SH-SY5Y (cell line): ENCODE measurements around the gene CNTNAP1.

Source experiments
- GATA2 ChIP-seq: IDR thresholded peaks from 2 replicates; pipeline ENCODE4 v1.6.1; 2011; ENCODE audit warnings: mild to moderate bottlenecking, low read depth, low read length
- GATA3 ChIP-seq: IDR thresholded peaks from 2 replicates; pipeline ENCODE4 v1.6.1; 2011; ENCODE audit warnings: low read depth, mild to moderate bottlenecking, low read length, moderate library complexity

Gene CNTNAP1

DNA sequence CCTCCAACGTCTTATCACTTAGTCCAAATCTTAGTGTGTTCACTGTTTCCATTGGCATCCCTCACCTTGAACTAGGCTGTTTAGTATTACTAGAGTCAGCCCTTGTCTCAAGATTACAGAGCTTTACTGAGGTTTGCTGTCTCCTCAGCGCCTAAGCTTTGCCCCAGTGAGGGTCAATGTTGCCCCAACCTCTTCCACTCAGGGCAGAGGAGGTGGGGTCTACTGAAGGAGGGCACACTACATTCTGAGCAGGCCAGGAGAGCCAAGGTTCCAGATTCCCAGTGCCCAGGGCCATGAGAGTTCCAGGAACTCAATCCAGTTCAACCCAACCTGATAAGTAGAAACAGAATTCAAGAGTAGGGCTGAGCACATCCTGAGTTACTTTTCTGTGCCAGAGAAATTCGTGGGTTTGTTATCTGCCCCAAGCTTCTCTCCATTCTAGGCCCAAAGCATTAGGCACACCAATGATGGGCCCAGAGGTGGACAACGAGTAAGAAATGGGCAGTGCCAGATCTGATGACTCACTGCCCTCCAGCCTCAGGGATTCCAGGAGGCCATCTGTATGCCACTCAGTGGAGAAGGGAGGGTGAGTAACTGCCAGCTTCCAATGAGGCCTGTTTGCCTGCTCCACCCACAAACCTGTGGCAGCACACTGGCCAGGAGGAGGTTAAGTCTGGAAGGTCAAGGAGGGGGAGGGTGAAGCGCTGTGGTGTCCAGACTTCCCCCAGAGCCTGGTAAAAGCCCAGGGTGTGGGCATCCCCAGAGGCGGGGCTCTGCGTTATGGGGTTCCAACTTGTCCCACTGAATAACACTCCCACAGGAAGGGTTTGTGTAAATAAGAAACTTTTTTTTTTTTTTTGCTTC lies 15.0 kb upstream of the CNTNAP1 start:
- TF ChIP-seq GATA2, result no peak
- no peak for TF ChIP-seq GATA3

- TF ChIP-seq GATA3 (no peak), GATA2 (no peak)
Measured at GRCh38 chr17:42669705-42669976, 12.7 kb upstream of the CNTNAP1 start.

GRCh38 chr17:42669977-42670788 lies 12.1 kb upstream of the CNTNAP1 start:
- no peak for TF ChIP-seq GATA3
- no peak for TF ChIP-seq GATA2

- TF ChIP-seq GATA3, result no peak
- no peak for TF ChIP-seq GATA2
Measured at GRCh38 chr17:42670789-42671657, 11.3 kb upstream of the CNTNAP1 start.

DNA sequence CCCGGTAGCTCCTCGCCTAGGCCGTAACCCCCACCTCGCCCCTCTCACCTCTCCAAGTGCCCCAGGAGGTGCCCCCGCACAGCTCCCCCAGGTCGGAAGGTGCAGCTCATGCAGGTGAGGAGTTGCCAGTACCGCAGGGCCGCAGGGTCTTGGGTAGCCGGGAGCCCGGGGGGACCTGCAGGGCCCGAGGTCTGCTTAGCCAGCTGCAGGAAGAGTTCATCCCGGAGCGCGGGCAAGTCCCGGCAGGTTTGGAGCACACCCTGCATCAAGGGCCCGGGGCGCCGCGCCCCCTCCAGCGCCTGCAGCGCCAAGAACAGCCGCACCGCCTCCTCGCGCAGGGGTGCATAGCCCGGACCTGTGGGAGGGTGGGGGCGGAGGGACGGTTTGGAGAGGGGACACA lies 10.3 kb upstream of the CNTNAP1 start:
- TF ChIP-seq GATA2, result no peak
- TF ChIP-seq GATA3, result no peak

GRCh38 chr17:42673266-42673884 lies 9.0 kb upstream of the CNTNAP1 start:
- TF ChIP-seq GATA2 (no peak), GATA3 (no peak)

DNA sequence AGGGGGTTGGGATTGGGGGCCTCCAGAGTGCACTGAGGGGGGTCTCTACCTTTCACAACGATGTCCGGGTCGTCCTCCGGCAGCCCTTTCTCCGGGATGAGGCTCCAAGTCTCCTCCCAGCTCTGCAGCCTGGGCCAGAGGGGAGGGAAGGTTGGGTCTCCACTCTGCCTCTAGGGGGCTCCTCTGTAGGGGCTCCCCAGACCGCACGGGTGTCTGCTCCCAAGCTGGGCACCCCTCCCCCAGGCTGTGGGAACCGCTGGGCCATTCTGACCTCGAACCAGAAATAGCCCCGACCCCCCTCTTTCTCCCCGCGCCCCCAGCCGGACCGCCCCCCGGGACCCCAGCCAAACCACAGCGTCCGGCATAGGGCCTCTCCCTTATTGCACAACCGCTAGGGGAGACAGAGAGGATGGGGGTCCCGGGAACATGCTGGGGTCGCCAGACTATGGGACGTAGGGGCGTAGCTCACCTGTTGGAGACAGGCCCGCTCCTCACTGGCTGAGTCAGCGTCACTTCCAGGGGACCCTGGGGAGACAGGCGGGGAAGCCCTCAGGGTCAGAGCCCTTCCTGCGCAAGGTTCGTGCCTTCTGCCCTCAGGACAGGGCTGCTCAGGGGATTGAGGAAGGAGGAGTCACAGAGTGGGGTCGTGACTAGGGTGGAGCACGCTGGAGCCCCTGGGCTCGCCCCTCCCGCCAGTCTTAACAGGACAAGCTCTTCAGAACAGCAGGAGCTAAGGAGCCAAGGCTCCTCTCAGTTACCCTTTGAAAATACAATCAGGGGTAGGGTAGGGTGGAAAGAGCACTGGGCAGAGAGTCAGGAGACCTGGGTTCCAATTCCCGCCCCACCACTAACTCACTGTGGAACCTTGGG lies 8.2 kb upstream of the CNTNAP1 start:
- TF ChIP-seq GATA3 (no peak), GATA2 (no peak)

DNA sequence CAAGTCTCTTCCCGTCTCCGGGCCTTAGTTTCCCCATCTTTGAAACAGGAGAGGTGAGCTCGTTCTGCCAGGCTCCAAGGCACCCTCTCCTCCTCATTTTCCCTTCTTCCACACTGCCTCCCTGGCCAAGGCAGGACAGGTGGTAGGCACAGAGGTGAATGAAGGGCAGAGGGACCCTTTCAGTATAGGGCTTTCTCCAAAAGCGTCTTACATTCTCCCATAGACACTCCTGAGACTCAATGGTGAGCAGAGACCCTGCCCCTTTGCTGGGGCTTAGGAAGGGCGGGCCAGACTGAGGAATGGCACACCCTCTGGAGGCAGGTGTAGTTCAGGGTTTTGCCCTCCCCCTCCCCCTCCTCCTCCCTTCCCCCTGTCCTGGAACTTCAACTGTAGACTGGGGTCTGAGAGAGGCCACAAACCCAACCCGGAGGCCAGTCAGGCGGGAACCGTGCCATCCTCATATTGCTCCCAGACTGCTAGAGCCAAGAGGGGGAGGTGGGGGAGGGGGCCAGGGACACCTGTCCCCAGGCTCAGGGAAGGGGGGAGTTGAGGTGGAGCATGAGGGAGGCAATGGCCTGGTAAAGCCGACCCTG lies 7.5 kb upstream of the CNTNAP1 start:
- no peak for TF ChIP-seq GATA3
- TF ChIP-seq GATA2, result no peak

DNA sequence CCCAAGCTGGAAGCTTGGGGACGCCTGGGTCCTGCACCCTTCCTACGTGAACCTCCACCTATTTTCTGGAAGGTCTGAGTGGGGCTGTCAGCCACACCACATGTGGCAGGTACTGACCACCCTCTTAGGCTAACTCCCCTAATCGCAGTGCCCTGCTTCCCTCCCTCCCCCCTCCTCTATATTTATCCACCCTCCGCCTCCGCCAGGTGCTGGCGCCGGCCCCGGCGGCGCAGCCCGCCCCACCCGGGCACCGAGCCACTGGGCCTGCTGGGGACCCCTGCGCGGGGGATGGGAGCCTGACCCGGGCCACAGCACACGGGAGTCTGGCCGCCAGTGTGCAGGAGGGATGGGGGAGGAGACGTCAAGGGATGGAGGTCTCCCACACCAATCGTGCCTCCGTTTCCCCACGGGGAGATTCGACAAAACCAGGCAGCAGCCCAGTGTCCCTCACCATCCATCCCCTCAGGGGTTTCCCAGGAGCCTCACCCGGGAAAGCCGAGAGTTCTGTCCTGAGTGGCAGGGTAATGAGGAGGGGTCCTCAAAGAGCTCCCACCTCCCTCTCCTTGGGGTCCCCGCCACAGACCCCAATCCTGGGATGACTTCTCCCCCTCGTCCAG lies 6.9 kb upstream of the CNTNAP1 start:
- TF ChIP-seq GATA2, result no peak
- TF ChIP-seq GATA3, result no peak

DNA sequence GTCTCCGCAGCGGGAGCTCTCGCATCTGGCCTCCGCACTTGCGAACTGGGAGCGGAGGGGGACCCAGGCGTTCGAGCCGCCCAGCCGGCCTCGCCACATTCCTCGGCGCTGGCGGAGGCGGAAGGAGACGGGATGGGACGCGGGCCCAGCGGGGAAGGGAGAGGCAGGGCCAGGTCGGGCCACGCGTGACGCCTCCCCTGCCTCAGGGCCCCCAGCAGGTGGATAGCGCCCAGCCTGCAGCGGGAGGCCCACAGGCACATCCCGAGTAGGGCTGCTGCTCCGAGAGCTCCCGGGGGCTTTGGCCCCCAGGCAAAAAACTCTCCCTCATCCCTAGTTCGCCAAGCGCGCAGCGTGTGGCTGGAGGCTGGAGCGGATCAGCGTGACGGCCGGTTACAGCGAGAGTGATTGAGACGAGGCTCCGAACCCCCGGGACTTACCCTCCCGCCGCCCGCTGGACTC lies 6.3 kb upstream of the CNTNAP1 start:
- TF ChIP-seq GATA2 (no peak), GATA3 (no peak)

DNA sequence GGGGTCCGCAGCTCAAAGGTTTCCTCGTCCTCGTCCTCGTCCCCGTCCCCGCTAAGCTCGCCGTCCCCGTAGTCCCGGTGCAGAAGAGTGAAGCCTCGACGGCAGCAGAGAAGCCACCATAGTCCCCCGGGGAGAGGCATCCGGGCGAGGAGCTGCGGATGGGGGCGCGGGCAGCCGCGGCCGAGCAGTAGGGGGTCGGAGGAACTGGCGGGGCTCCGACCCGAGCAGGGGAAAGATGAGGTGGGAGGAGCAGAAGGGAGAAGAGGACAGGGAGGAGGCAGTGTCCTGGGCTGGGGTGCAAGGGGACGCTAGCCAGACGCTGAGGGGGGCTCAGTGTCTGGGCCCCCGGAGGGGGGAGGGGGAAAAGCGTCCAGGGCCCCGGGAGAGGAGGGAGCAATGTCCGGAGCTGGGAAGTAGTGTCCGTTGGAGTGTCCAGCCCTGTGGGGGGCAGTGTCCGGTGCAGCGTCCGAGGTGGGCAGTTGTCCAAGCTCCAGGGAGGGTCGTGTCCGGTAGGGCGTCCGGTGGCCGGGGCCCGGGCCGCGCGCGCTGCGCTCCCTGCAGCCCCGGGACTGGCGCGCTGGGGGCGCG lies 5.8 kb upstream of the CNTNAP1 start, which contains the start of gene PLEKHH3:
TSS of gene PLEKHH3 (minus strand) at position 571 of the 588 bp plus-strand sequence. CDS start at position 140, 431 bp downstream.
- no peak for TF ChIP-seq GATA2
- TF ChIP-seq GATA3, result no peak
